Right lobe of liver (tissue), 4 donors: ENCODE data around the gene ZNF547.
"Not testable (repeated sequence)": the region's sequence is repeated elsewhere in the genome, so short reads cannot be mapped to it uniquely, and the experiment has no call there.

Experiments used
- POLR2A ChIP-seq: fragments of 450-650 bp; IDR thresholded peaks from one replicate; pipeline ENCODE4 v1.6.1; 2017; ENCODE audit warnings: antibody characterized with exemption, mild to moderate bottlenecking
- TF ChIP-seq, protein P1 (sequence below), 4 donors: fragments of 200-600 bp in 3 of 4; fragments of 450-650 bp in 1 of 4; IDR thresholded peaks; one replicate each; pipeline versions ENCODE4 v1.5.1 to v1.8.0; 2016 to 2022; ENCODE audit warnings: antibody characterized with exemption in 4 of 4, mild to moderate bottlenecking in 2 of 4
- donor health status: DM: no; HTN: no; CAD: no.
- donor health status: DM: no; HTN: no; CAD: no.
- donor health status: DM: no; HTN: yes; CAD: no.

DNA sequence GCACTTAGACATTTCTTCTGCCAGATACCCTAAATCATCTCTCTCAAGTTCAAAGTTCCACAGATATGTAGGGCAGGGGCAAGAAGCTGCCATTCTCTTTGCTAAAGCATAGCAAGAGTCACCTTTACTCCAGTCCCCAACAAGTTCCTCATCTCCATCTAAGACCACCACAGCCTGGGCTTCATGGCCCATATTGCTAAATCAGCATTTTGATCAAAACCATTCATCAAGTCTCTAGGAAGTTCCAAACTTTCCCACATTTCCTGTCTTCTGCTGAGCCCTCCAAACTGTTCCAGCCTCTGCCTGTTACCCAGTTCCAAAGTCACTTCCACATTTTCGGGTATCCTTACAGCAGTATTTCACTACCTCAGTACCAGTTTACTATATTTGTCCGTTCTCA is 11.3 kb downstream of the ZNF547 start:
- TF ChIP-seq, protein P1, sequence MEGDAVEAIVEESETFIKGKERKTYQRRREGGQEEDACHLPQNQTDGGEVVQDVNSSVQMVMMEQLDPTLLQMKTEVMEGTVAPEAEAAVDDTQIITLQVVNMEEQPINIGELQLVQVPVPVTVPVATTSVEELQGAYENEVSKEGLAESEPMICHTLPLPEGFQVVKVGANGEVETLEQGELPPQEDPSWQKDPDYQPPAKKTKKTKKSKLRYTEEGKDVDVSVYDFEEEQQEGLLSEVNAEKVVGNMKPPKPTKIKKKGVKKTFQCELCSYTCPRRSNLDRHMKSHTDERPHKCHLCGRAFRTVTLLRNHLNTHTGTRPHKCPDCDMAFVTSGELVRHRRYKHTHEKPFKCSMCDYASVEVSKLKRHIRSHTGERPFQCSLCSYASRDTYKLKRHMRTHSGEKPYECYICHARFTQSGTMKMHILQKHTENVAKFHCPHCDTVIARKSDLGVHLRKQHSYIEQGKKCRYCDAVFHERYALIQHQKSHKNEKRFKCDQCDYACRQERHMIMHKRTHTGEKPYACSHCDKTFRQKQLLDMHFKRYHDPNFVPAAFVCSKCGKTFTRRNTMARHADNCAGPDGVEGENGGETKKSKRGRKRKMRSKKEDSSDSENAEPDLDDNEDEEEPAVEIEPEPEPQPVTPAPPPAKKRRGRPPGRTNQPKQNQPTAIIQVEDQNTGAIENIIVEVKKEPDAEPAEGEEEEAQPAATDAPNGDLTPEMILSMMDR (IDR thresholded peaks at IDR 0.05): not testable (repeated sequence)
- not testable (repeated sequence) for TF ChIP-seq POLR2A
